Medulla oblongata (tissue), 1 donor: Measurements from ENCODE around the gene HOXB1.
"Not testable (repeated sequence)": the region's sequence is repeated elsewhere in the genome, so short reads cannot be mapped to it uniquely, and the experiment has no call there.

ENCODE experiments used
- DNase-seq: peaks from one replicate; pipeline ENCODE4 v3.0.0-alpha.2; 2015; ENCODE audit errors: extremely low spot score

The HOXB1 gene

DNA sequence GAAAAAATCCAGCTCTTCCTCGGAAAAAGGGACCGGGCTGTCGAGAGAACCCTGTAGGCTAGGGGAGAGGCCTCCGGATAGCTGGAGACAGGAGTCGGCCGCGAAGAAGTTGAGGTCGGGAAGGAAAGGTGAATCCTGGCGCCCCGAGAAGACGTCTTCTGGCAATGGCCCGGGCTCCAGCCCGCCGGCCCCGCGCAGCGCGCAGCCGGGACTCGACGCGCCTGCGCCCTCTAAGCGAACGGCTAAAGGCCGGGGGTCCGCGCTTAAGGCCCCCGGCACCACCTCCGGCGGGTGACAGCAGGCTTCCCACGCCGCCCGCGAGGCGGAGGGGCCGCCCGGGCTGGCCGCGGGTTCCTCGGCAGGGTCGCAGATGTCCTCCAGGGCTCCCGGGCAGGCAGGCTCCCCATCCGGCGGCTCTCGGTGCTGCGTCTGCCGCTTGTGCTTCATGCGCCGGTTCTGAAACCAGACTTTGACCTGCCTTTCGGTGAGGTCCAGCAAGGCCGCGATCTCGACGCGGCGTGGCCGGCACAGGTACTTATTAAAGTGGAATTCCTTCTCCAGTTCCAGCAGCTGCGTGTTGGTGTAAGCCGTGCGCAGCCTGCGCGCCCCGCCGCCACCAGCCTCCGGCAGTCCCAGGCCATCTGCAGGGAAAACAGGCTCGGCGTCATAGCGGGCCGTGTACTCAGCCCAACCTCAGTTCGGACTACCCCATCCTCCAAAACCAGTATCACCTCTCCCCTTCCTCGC is 12.5 kb upstream of the HOXB1 start:
- peak; percentile 39 for DNase-seq

DNA sequence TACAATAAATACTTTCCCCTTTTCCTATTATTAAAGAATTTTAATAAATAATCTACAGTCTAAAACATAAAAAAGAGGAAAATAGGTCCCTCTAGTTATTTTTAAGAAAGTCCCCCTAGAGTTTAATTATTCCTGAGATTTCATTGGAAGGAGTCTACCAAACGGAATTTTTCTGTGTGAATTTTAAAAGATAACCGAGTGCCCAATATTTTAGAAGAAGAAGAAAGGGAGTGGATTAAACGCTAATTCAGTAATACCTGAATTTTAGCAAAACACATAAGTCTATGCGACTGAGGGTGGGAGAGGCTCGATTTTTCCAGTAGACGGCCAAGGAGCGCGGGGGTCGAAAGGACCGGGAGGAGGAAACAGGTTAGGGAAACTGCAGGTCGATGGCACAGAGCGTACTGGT is 11.9 kb upstream of the HOXB1 start:
- no peak for DNase-seq

DNA sequence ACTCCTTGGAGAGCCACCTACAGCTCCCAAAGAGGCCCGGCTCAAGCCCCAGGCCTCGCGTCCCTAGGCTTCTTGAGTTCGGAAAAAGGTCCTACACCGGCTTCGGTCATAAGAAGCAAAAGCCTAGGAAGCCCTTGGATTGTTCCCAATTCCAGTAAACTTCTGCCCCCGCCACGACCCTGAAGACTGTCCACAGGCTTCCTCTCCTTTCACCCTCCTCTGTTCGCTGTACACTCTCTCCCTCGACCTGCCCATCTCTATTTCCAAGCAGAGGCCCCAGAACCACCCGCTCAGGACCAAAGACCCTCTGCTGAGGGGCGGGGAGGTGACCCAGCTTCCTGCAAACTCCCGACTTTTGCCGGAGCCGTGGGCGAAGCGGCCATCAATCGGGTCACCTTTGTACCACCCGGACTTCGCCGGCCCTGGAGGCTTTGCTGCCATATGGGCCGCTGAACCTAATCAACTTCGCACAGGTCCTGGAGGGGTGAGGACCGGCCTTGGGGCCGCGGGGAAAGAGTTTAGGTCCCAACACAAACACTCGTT is 11.4 kb upstream of the HOXB1 start:
- peak; percentile 28 for DNase-seq

DNA sequence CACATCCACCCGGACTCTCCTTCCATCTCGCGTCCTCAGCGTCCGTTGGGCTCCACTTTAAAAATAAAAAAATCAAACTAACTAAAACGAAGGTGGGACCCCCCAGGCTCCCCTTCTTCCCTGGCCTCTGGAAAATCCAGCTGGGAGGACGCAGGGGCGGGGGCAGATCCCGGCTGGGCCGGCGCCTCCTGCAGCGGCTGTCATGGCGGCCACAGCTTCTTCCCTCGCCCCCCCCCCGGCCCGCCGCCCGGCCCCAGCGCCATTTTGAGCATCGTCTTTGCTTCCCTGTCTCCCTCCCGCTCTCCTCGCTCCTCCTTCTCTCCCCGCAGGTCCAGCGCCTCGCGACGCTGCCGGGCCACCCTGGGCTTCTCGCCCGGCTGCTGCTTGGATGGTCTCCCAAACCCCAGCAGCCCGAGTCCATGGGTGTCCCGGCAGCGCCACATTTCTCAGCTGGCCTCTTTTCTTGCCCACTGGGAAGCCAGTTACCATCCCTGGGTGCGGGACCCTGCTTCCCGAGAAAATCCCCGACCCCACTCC is 10.8 kb upstream of the HOXB1 start:
- peak; percentile 86 for DNase-seq

DNA sequence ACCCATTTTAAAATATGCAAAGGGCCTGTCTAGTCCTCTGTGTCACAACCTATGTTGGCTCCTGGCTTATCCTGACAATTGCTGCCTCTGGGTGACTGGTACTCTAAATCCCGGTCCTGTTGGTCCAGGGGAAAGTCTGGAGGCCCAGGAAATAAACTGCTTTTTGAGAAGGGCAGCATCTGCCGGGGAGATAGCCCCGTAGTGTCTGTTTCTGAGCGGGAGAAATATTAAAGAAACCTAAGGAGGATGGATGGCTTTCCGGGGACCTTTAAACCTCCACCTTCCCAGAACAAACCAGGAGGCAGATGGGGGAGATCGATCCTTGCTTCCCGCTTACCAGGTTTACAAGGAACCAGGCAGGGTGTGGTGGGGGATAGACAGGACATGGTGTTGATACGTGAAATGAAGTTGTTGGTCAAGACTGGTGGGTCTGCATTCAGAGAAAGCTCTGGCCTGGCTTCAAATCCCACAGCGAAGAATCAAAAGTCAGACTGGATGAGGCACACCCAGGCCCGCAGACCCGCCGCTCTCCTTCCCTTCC is 10.3 kb upstream of the HOXB1 start:
- peak; percentile 41 for DNase-seq

DNA sequence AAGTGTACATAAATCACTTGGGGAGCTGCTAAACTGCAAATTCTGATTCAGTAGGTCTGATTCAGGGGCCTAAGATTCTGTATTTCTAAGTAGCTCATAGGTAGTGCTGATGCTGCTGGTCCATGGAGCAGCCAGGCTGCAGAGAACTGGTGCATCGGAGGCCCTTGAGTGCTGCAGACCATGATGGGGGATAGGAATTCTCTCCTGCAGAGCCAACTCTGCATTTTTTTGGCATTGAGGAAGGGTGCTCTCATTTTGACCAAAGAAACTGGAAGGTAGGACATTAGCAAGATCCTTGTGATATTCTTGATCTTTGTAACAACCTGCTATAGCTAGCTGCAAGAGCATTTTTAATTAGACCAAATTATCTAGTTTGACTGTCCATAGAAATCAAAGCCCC is 9.4 kb upstream of the HOXB1 start:
- no peak for DNase-seq

DNA sequence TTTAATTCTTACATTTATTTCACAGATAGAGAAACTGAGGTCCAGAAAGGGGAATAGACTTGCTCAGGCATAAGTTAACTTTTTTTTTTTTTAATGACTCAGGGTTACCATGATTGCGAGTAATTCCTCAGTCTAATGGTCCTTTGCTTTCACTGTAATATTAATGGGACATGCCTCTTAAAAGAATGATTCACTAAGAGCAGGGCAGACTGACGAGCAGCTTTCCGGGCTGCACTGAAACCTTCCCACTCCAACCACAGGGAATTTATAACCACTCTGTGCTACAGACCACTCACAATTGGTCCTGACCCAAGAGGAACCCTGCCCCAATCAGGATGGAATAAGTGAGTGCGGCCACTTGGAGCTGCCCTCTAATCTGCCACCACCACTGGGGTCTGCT is 8.4 kb upstream of the HOXB1 start:
- no peak for DNase-seq

DNA sequence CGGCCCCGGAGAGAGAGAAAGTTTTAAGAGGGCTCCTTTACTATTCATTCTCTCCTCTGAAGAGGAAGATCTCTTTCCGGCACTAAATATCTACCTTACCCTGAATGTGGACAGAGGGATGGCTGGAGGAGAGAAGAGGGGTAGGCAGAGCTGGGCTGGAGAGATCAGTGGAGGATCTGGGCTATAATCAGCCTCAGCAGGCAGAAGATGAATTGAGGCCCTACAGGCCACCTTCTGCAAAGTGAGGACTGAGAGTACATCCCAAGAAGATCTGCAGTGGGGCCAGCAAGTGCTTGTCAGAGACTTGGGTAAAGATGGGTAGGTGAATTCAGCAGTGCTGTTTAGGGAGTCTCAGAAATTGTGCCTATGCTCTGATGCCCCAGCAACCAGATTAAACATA is 6.5 kb upstream of the HOXB1 start:
- no peak for DNase-seq

DNA sequence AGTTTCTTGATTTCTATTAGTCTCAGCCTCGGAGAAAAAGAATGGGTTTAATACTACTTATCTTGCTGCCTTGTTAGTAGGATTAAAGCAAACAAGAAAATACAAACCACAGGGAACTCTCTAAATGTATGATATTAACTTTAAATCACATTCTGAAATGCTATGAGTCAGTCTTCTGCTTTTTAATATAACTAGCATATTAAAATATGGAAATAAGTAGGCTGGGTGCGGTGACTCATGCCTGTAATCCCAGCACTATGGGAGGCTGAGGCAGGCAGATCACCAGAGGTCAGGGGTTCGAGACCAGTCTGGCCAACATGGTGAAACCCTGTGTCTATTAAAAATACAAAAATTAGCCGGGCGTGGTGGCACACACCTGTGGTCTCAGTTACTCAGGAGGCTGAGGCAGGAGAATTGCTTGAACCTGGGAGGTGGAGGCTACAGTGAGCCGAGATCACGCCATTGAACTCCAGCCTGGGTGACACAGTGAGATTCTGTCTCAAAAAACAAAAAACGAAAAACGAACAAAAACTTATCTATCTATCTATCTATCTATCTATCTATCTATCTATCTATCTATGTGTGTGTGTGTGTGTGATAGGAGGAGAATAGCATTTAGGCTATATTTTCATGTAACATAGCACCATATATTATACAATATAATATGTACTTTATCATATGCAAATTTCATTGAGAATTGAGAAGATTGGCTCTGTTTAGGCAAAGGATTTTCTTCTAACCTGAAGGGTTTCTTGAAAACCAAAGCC is 5.2 kb upstream of the HOXB1 start:
- not testable (repeated sequence) for DNase-seq

DNA sequence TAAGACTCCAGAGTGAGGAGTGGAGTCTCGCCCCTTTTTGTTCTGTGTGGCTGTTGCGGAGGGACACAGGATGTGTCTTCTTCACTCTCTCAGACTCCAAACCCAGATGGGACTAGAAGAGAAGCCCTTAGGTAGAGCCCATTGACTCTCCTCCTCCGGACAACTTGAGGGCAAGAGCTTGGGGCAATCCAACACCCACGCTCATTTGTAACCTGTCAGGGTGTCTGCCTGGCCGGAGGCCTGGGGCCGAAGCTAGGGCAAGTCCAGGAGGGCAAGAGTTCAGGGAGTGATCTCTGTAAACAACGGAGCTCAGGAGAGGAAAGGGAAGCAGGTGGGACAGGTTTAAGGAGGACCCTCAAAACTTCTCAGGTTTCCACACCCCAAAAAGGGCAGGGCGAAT is 1.4 kb upstream of the HOXB1 start:
- DNase-seq: no peak

DNA sequence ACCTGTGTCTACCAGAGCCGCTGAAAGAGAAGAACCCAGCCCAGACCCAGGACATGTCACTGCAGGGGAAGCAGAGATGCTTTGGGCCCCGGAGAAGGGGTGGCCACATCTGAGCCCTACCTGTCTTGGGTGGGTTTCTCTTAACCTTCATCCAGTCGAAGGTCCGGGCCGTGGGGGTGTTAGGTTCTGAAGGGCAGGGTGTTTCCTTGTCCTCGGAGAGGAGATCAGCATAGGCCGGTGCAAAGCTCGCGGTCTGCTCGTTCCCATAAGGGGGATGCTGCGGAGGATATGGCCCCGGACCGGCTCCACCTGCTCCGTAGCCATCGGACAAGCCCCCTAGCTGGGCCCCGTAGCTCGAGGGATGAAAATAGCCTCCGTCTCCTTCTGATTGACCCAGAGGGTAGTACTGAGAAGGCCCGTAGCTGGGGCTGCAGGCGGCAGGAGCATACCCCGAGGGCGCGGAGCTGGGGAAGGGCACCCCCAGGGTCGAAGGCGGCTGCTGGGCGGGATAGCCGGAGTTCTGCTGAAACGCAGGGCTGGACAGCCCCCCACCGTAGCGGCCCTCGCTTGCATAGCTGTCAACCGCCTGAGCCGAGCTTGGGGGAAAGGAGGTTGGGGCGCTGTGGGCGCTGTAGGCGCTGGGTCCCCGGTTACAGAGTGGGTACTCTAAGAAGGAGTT is 464 bp downstream of the HOXB1 start:
- DNase-seq: no peak

DNA sequence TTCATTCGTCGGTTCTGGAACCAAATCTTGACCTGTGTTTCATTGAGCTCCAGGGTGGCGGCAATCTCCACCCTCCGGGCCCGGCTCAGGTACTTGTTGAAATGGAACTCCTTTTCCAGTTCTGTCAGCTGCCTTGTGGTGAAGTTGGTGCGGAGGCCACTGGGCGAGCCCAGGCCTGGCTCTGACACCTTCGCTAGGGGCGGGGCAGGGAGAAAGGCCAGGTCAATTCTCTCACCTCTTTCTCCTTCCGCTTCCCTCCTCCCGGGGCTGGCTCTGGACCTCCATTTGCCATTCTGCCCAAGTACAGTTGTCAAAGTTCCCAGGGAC is 1.2 kb downstream of the HOXB1 start:
- DNase-seq: no peak

DNA sequence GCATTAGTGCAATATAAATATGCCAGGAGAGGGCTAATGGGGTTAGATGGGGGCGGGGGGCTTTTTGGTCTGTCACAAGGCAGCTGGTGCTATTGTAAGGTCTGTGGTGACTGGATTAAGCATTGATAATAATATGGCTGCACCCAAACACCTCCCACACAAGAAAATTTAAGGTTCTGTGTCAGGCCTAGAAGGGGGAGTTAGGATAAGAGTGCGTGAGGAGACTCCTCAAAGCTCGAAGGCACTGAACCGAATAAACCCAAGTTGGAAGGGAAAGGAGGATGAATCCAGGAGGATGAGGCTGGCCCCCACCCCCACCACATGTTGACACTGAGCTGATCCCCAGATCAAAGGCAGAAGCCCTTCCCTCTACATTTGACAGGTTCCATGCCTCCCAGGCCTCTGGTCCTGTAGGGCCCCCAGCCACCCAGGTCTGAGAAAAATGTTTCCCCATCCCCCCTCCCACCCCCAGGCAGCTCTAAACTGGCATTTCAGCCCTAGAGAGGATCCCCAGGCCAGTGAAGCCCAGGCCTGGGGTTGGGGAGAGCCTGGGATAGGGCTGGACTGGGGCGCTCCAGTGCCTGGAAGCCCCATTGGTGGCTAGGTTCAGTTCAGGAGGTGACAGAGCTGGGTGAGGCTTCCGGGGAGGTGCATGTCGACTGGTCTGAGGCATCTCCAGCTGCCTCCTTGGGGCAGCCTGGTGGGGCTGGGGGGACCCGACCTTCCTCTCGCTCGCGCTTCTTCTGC is 1.7 kb downstream of the HOXB1 start:
- no peak for DNase-seq

DNA sequence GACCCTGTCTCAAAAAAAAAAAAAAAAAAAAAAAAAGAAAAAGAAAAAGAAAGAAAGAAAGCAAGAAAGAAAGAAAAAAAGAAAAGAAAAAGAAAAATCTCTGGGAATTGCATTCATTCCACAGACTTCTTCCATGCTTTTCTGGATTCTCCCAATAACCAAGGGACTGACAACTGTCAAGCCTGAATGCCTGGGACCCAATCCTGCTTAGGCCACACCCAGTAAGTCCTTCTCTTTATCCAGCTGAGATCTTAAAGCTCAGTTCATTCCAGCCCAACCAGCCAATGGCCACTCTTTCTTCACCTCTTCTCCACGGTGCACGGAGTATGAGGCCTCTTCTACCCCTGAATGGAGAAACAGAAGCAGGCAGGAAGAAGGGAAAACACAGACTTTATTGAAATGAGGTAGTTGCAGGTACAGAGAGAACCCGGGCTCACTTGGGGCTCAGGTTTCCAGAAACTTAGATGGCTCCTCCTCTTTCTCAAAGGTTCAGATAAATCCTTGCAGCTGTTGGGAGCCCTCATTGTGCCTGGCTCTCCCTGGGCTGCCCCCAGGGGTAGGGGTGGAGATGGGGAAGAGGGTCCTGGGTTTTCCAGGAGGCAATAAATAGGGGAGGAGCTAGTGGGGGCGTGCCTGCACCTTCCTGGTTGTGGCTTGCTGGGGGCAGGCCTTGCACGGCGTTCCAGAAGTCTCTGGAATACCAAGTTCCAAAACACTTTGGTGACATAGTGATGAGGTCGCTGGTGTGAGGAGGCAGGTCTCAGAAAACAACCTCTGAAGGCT is 2.5 kb downstream of the HOXB1 start:
- DNase-seq: no peak

DNA sequence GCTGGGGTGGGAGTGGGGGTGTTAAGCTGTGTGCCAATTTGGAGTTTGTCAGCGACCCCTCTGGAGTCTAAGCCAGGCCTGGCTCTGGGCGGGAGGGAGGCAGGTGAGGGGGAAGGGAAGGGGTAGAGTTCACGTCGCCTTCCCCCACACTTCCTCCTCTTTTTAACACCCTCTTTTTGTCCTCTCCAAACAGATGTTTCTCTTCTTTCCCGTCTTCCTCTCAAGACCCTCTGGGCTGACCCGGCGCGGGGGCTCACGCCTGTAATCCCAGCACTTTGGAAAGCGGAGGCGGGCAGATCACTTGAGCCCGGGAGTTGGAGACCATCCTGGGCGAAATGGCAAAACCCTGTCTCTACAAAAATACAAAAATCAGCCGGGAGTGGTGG is 3.3 kb downstream of the HOXB1 start:
- no peak for DNase-seq

DNA sequence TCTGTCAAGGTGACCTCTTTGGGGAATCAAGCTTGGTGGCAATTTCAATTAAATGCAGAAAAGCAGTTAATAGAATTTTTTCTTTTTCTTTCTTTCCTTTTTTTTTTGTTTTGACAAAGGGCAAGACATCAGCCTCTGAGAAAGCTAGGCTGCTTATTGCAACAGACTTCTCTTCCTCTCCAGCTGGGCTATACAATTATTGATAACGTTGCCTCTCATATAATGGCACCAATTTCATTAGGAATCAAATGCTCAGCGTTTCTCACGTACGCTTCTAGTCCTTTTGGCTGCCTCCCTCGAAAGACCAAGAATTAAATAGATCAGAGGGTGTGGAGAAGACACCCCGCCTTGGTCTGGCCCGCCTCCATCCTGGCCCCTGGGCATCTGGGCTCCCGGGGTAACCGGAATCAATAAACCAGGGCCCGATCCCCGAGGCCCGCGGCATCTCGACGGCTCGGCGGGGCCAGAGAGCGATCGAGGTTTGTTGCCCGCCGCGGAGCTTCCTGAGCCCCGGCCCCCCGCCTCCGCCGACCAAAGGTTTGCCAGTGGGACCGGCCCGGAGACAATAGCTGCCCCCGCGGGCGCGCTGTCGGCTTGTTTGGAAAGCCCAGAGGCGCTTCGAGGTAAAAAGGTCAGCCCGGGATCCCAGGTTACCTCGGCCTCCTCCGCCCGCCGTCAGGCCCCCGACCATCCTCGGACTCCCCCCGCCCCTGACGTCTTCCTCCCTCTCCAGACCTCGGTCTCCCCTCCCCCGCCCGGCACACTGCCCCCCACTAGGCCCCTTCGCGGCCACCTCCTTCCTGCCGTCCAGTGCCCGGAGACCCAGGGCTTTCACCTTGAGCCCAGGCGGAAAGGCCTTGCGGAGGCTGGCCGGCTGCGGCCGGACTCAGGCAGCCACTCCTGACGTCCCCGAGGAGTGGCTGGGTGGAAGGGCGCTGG is 3.9 kb downstream of the HOXB1 start:
- DNase-seq: no peak

DNA sequence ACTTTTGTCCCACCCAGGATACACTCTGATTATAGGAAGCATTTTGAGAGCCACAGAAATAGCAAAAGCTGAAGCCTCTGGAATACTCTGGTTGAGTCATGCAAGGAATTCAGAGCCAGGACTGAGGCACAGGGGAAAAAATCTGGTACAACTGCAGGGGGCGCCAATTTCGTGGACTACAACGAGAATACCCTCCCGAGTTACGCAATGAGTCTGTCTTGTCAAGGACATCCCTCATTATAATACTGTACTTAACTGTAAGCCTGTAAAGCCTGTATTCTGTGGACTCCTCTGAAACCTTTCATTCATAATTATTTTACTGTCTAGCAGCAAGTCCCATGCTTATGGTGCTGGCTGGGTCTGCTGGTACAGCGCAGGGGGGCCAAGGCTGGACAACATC is 7.8 kb downstream of the HOXB1 start:
- no peak for DNase-seq

DNA sequence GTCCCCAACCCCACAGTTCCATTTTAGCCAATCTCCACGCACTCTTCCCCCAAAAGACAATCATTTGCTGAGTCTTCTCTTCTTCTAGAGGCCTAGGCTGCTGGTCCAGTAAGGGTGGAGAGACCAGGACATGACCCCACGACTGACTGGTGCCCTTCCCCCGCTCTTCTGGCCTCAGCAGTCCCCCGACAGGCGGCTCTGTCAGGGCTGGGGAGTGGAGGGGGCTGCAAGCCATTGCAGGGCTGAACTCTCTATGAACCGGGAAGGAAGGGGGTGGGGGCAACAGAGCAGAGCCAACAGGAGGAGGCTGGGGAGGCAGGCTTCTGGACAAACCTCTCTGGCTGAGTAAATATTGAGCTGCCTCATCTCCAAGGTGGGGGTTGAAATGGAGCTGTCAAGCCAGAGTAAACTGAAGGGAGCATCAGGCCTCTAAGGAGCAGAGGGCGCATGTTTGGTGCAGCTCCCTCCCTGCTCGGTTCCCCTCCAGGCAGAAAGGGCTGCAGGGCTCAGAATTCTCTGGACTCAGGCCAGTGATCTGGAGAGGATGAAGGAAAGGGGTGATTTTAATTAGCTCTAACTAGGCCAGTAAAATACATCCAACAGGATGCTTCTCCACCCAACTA is 8.7 kb downstream of the HOXB1 start:
- no peak for DNase-seq

DNA sequence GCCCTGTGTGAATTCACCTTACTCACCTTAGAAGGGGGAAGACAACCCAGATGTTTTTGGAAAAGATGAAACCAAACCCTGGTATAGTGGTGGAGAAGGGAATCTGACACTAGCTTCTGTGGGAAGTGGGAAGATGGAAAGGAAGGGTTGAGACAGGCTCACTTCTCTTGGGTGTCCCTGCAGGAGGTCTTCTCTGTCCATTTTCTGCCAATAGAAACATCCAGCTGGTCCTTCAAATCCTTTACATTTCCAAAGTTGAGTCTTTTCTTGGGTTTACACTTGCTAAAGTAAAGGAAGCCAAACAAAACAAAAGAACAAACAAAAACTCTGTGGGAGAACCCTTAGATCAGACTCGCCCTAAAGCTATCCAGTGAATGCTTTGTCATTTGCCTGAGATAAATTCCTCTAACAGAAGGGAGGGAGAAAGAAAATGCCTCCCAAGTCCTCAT is 10.2 kb downstream of the HOXB1 start:
- no peak for DNase-seq
